D341Med (cell line): ENCODE results near the gene UPK3A.

Experiments used
- DNase-seq: peaks from one replicate; pipeline ENCODE4 v3.0.0; 2012; ENCODE audit warnings: low spot score

Gene UPK3A

DNA sequence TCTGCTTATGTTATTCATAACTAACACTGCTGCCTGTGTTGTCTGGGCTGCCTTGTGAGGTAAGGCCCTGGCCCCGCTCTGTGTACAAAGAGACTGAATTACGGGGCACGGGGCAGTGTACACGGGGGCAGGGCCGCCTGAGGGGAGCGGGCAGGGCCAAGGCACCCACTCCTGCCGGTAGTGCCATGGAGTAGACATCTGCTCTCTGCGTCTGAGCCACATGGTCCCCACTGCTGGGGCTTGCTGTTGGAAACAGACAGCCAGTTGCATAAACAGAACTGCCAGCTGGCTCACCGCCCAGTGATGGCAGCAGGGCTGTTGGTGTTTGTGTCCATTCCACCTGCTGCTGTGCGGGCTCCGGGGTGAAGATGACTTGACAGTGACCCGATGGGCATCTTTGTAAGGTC lies 44.8 kb downstream of the UPK3A start:
- DNase-seq = peak; percentile 85

GRCh38 chr22:45330548-45330947 lies 45.8 kb downstream of the UPK3A start:
- DNase-seq = no peak

DNA sequence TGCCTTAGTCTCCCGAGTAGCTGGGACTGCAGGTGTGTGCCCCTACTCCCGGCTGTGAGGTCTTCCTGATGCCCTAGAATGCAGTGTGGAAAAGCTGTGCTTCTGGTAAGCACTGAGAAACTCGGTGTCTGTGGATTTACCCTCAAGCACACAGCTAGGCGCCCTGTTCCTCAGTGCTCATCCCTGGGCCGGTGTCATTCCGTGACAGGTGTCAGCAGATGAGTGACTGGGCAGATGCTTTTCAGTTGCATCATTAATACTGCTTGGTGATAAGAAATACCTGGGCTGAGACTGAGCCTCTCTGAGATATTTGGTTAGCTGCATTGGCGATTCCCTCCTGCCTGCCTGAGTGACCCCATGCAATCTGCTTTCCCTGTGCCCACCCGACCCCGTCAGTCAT lies 46.7 kb downstream of the UPK3A start:
- DNase-seq = no peak

DNA sequence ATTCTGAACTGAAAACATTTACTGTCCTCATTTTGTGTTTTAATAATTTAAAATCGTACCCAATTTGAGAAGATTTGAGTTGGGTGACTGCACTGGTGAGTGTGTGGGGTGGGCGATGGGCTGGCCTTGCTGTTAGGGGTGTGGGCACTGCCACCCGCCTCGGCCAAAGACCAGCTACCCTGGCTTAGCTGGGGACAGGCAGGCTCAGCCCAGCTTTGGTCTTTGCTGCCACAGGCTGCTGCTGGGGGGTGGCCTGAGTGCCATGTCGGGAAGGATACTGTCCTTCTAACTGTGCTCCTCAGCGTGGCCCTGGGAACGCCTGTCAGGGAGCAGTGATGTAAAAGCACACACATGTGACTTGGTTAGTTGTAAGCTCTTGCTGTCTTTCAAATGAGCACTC lies 47.3 kb downstream of the UPK3A start:
- no peak for DNase-seq

- no peak for DNase-seq
Measured at GRCh38 chr22:45334068-45334467, 49.3 kb downstream of the UPK3A start.

DNA sequence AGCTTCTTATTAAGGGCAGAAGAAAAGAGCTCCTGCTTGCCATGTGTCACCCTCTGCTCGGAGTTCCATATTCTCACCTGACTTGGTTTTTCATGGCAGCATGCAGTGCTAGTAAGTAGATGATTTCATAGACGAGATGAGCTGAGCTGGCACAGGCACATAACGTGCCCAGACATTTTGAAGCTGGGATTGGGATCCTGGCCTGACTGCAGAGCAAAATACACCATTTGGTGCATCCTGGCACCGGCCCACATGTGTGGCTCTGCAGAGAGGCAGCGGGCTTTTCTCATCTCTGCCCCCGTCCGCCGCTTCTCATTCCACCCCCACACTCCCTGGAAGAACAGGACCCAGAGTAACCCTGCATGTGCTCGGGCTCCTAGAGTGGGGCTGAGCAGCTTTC lies 49.8 kb downstream of the UPK3A start:
- no peak for DNase-seq

GRCh38 chr22:45335021-45335818 lies 50.5 kb downstream of the UPK3A start:
- DNase-seq = peak; percentile 54

DNA sequence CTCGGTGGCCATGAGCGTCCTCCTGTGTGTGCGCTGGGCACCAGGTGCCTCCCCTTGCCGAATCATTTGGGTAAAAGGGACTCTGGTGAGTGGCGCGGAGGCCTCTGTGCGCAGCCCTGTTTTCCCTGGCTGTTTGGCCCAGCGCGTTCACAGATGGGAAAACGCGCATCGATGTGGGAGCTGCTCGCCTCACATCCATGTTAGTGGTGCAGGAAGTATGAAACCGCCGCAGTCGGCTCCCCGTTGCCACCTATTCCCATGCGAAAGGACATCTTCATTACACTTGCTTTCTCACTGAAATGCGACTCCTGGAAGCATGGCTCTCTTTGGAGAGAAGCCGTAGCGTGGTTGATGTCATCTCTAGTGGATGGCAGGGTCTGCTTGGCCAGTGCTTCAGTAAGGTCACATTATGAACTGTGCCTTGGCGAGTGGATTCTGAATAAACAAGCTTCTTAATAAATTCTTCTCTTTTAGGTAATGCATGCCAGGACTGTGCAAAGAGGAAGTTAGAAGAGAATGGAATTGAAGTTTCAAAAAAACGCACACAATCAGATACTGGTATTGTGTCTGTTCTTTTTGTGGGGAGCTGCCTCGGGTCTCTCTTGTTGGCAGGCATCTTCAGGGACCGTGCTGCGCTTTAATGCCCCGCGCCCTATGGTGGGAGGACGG lies 51.2 kb downstream of the UPK3A start:
- DNase-seq = no peak

GRCh38 chr22:45336971-45337431 lies 52.3 kb downstream of the UPK3A start:
- no peak for DNase-seq

DNA sequence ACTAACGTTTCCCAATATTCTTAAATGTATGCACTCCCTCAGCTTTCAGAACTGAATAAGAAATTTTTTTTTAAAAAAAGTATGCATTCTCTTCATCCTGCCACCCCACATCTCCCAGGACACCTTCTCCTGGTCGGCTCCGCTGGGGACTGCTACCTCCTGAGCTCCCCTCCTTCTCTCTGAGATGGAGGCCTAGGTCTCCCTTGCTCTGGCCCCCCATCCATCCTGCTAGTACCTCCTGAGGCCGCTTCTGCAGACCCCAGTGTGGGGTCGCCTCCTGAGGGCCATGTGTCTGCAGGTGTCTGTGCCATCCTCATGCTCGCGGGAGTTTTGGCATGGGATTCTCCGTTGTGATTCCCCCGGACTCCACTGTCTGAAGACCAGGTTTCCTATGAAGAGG lies 52.8 kb downstream of the UPK3A start:
- no peak for DNase-seq

GRCh38 chr22:45338795-45339194 lies 54.0 kb downstream of the UPK3A start:
- DNase-seq = no peak

DNA sequence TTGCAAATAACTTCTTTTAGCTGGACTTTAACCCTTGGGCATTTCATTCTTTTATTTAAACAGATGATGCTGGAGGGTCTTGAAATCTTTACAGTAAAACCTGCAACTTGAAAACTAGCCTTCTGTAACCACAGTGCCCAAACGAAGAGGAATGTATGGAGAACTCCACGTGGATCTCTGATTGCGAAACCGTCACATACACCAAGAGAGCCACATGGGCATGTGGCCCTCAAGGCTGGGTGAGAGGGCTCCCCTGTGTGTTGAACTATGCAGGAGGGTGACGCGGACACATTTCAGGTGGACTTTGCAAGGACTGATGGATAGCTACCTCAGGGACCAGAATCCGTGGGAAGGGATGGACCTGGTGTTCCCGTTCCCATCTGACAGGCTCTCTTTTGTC lies 55.6 kb downstream of the UPK3A start:
- DNase-seq = no peak

- DNase-seq = no peak
Measured at GRCh38 chr22:45341498-45341897, 56.7 kb downstream of the UPK3A start.

GRCh38 chr22:45343143-45343542 lies 58.4 kb downstream of the UPK3A start:
- no peak for DNase-seq

GRCh38 chr22:45344334-45344733 lies 59.6 kb downstream of the UPK3A start:
- no peak for DNase-seq
